NCI-H748 (cell line): ENCODE measurements around the gene RABGAP1L.
"Not testable (repeated sequence)": the region's sequence is repeated elsewhere in the genome, so short reads cannot be mapped to it uniquely, and the experiment has no call there.

Experiments used
- DNase-seq: peaks from one replicate; lab custom pipeline; 2025; ENCODE audit not compliant: unreplicated experiment; lab: John Stamatoyannopoulos, UW

RABGAP1L gene

GRCh38 chr1:174839211-174839610 lies 679.9 kb downstream of the RABGAP1L start:
- DNase-seq, result peak; percentile 10

GRCh38 chr1:174841747-174842146 lies 682.4 kb downstream of the RABGAP1L start:
- DNase-seq, result no peak

- DNase-seq, result peak; percentile 44
Observed at GRCh38 chr1:174848593-174849560, 689.6 kb downstream of the RABGAP1L start.

- no peak for DNase-seq
Observed at GRCh38 chr1:174850726-174851125, 691.4 kb downstream of the RABGAP1L start.

GRCh38 chr1:174858301-174858700 lies 699.0 kb downstream of the RABGAP1L start:
- no peak for DNase-seq

- DNase-seq, result no peak
Observed at GRCh38 chr1:174870319-174870718, 711.0 kb downstream of the RABGAP1L start.

GRCh38 chr1:174871886-174872285 lies 712.6 kb downstream of the RABGAP1L start:
- peak; percentile 10 for DNase-seq

GRCh38 chr1:174872615-174873058 lies 713.3 kb downstream of the RABGAP1L start:
- no peak for DNase-seq

- peak; percentile 56 for DNase-seq
Observed at GRCh38 chr1:174874331-174875053, 715.2 kb downstream of the RABGAP1L start.

GRCh38 chr1:174875306-174875705 lies 716.0 kb downstream of the RABGAP1L start:
- DNase-seq, result peak; percentile 87

GRCh38 chr1:174877208-174877673 lies 717.9 kb downstream of the RABGAP1L start:
- peak; percentile 72 for DNase-seq

GRCh38 chr1:174880171-174880570 lies 720.9 kb downstream of the RABGAP1L start:
- no peak for DNase-seq

GRCh38 chr1:174883409-174883808 lies 724.1 kb downstream of the RABGAP1L start:
- DNase-seq, result no peak

- no peak for DNase-seq
Observed at GRCh38 chr1:174884038-174884437, 724.7 kb downstream of the RABGAP1L start.

- DNase-seq, result no peak
Observed at GRCh38 chr1:174884566-174884965, 725.2 kb downstream of the RABGAP1L start.

- no peak for DNase-seq
Observed at GRCh38 chr1:174890024-174890423, 730.7 kb downstream of the RABGAP1L start.

GRCh38 chr1:174892016-174892415 lies 732.7 kb downstream of the RABGAP1L start:
- no peak for DNase-seq

GRCh38 chr1:174894117-174894762 lies 734.9 kb downstream of the RABGAP1L start:
- DNase-seq, result no peak

- DNase-seq, result not testable (repeated sequence)
Observed at GRCh38 chr1:174895610-174896009, 736.3 kb downstream of the RABGAP1L start.

- DNase-seq, result no peak
Observed at GRCh38 chr1:174898102-174898797, 738.9 kb downstream of the RABGAP1L start.

- no peak for DNase-seq
Observed at GRCh38 chr1:174900317-174900716, 741.0 kb downstream of the RABGAP1L start.
